NB4 (cell line): ENCODE results near the gene SGSM2.

Source experiments
- CTCF ChIP-seq: IDR thresholded peaks from one replicate; pipeline ENCODE4 v1.5.1; 2012; ENCODE audit warnings: low read depth, low read length
- MAX ChIP-seq: IDR thresholded peaks from 2 replicates; pipeline ENCODE4 v1.6.1; 2011; ENCODE audit warnings: low read depth, low read length
- POLR2A ChIP-seq: IDR thresholded peaks from 2 replicates; pipeline ENCODE4 v1.6.1; 2011; ENCODE audit warnings: mild to moderate bottlenecking; ENCODE audit not compliant: insufficient read length; ENCODE audit errors: extremely low read depth

- TF ChIP-seq POLR2A (no peak), CTCF (no peak), MAX (no peak)
Measured at GRCh38 chr17:2319051-2319450, 18.2 kb upstream of the SGSM2 start.
